HG03520 (cell line): Measurements from ENCODE around the gene NINL.
"Not testable (repeated sequence)": the region's sequence is repeated elsewhere in the genome, so short reads cannot be mapped to it uniquely, and the experiment has no call there.

Experiments used
- ATAC-seq: cut with Tn5 transposase; IDR thresholded peaks from one replicate; pipeline ENCODE4 v1.9.1; 2021; ENCODE audit warnings: mild to moderate bottlenecking, moderate library complexity; ENCODE audit not compliant: unreplicated experiment

NINL gene

DNA sequence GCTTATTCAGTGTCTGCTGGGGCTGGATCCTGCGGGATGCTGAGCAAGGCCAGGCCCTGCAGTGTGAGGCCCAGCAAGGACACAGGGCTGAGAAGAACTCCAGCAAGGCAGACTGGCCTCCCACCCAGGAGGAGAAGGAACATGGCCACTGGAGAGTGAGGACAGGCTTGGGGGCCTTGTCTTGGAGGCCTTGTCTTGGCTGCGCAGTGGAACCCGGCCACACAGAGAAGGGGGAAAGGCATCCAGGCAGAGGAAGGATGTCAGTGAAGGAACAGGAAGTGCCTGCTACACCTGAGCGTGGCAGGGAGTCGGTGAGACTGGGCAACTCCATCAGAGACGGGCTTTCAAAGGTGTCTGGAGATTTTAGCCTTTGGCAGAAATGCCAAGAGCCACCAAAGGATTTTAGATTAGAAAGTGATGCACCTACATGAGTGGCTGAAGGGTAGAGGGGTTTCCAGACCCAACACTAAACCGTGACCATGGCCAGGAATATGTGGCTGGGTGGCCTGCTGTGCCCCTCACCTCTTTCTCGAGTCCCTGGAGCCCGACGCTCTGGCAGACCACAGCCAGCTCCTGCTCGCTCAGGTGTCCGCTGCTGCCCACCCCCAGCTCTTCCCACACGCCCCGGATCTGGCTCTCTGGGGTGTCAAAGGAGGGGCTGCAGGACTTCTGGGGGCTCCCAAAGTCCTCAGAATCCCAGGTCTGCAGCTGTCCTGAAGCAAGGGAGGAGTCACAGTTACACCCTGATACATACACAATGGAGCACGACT, 80.8 kb downstream of the NINL start:
- ATAC-seq: no peak

DNA sequence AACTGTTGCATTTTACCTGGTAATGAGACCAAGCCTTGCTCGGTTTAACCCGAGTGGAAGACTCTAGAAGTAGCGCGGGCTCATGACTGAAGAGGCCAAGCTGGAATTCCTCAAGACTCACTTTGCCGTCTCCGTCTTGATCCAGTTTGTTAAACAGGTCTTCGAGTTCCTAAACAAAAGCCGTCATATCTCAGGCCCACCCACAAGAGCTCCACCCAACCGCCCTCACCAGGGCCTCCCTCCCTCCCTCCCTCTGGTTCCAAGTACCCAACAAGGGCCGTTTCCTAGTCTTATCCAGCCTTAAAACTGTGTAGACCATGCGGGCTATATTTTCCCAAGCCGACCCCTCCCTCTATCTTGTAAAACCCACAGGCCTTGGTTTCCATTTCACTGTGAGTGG, 81.4 kb downstream of the NINL start:
- ATAC-seq: no peak

DNA sequence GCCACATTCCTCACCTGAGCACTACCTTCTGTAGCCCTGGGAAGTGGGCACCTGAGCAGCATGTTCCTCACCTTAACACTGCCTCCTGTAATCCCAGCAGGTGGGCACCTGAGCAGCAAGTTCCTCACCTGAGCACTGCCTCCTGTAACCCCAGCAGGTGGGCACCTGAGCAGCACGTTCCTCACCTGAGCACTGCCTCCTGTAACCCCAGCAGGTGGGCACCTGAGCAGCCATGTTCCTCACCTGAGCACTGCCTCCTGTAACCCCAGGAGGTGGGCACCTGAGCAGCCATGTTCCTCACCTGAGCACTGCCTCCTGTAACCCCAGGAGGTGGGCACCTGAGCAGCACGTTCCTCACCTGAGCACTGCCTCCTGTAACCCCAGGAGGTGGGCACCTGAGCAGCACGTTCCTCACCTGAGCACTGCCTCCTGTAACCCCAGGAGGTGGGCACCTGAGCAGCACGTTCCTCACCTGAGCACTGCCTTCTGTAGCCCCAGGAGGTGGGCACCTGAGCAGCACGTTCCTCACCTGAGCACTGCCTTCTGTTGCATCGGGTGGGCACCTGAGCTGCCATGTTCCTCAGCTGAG, 82.2 kb downstream of the NINL start:
- ATAC-seq: not testable (repeated sequence)

DNA sequence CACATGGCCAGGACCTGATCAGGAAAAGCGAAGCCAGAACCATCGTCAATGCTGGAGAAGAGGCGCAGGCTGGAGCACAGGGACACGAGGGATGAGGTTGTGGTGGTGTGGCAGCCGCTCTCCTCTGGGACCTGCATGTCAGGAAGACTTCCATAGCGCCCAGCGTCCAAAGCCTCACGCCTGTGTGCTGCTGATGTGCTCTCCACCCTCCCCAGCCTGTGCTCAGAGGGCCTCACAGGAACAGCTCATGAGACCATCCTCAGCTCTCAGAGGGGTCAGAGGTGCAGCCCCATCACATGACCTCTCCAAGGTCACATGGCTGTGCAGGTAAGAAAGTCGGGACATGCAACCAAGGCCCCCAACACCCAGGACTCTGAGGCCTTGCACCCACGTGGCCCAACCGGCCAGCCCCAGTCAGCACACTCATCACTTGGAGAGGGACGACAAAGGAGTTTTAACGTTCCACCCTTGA, 84.4 kb downstream of the NINL start:
- no peak for ATAC-seq

DNA sequence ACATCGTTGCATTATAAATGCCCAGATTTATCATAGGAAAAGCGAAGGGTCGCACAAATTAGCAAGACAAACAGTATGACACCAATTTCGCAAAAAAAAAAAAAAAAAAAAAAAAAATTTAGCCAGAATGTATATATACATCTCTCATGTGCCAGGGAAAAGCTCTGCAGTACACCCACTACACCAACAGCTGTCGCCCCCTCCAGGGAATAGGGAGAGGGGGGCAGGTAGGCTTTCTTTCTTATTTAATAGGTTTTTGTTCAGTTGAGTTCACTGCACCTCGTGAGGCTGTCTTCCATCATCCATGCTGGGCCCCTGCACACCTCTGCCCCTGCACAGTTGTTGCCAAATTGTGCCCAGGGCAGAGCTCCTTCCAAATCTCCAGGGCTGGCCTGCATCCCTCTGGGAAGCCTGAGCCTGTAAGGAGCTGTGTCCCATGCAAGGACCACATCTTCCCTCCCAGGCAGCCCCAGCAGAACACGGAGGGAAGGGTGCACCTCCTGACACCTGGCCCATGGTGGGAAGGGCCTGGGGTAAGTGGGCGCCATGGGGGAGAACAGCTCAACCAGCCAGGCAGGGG, 85.4 kb downstream of the NINL start:
- no peak for ATAC-seq

DNA sequence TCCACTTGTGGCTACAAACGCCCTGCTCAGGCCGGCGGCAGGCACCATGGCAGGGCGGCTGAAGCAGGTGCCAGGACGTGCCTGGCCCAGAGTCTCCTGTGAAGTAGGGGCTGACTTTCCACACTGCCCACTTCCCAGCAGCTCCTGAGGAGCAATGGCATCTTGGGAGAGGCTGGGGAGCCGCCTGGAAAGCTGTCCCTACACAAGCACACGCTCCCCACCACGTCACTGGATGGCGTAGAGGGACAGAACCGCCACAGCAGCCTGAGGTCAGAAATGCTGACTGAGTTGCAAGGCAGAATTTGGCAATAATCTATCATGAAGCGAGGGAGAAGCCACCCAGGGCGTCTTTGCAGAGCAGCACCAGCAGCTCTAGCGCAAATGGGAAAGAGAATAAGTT, 86.3 kb downstream of the NINL start:
- no peak for ATAC-seq

DNA sequence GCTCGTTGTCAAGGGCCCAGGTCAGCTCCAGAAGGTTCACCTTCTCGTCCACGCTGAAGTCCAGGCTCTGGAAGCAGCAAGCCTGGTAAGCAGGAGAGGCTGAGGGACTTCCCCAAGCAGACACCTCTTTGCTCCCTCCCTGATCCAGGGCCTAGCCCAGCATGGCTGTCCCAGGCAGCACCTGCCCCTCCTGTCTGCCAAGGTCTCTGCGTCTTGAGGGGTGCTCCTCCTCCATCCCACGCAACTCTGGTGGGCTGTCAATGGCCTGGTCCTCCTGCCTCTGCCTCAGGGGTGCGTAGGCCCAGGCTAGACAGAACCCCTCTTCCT, 87.1 kb downstream of the NINL start:
- ATAC-seq: no peak

DNA sequence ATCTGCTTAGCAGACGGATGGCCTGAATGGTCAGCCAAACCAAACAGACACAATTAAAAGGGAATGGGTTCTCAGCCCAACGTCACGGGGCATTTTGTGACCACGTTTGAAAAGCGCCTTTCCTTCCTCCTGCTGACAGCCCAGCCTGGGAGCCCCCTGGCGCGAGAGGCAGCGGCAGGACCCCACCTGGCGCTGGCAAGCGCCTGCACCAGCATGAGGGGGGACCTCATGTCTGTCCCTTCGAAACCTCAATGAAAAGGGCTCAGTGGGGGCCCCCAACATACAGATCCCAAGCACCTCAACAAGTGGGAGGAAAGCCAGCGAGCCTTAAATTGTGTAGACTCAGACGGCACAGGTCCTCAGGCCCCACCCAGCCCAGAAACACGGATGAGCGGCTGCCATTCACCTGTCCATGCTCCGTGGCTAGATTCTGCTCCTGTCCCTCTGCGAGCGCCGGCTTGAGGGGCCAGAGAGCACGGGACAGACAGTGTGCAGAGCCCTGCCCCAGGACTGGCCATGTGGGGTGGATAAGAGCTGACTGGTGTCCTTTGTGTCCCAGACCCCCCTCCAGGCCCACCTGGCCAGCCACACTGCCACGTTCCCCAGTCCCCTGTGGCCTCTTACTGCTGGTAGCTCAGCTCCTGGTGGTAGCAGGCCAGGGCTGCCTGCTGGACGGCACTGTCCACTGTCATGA, 87.6 kb downstream of the NINL start:
- no peak for ATAC-seq

DNA sequence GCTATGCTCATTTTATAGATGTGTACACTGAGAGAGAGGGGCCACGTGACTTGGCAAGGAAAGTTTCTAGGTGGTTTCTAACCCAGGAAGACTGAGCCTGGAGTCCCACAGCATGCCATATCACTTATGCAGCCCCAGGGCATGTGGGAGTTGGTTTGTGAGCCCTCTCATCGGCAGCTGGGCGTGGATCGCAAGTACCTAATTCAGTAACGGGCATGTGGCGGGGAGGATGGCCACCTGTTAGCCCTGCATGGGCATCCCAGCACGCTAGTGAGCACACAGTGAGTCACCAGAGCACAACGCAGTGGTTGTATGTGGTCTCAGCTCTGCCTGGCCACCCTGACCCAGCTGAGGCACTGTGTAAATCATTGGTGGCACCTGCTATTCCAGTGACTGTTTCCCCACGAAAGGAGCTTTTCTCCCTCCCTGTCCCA, 88.3 kb downstream of the NINL start:
- no peak for ATAC-seq

DNA sequence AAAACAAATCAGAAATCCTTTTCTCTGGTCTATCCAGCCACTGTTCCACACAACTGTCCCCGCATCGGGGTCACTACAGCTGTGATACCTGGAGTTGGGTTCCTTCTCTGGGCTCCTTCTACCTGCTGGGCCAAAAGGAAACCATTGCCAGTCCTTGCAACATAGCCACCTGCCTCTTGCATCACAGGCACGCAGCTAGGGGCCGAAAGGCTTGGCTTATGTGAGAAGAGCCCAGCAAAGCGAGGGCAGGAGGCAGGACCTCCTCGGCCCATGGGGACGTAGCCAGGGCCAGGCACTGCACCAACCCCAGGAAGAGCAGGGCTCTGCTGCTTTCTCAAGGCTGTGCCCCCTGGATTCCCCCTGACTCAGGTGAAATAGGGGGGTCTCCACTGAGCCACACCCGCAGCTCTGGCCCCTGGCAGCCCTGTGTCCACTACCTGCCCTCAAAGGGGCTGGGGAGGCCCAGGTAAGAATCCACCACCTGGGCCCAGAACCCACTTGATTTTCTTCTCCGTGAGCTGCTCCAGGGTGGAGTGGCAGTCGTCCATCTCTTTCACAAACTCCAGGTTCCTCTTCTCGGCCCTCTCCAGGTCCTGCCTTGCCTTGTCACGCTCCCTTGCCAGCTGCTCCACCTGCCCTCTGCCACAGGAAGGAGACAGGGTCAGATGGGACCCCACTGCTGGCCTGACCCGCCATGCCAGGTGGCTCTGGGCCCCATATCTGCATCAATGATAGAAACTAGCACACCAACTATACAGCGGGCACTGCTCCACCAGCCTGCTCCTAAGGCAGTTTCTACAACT, 89.0 kb downstream of the NINL start:
- no peak for ATAC-seq

DNA sequence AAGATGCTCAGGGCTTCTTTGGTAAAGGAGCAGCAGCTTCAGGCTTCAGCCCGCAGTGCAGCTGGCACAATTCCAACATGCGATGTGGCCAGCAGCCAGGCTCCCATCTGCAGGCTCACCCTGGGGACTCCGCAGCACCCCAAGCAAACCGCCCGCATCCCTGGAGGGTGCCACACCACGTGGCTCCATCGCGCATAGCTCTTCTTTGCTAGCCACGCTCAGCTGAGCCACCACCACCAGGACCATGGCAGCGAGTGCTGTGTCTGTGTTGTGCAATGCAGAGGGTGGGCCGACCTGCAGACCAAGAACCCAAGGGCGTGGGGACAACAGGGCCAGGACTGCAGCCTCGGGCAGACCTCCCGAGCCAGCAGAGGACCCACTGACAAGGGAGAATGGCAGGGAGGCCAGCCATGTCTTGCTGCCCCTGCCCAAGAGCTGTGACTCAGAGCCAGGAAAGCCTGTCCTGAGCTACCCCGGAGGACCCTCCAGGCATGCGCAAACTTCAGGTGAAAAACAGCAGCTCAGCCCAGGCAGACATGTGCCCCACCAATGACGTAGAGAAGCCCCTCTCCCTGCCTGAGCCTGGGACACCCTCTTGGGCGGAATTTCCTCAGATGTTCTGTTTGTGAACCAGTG, 90.0 kb downstream of the NINL start:
- ATAC-seq: no peak

DNA sequence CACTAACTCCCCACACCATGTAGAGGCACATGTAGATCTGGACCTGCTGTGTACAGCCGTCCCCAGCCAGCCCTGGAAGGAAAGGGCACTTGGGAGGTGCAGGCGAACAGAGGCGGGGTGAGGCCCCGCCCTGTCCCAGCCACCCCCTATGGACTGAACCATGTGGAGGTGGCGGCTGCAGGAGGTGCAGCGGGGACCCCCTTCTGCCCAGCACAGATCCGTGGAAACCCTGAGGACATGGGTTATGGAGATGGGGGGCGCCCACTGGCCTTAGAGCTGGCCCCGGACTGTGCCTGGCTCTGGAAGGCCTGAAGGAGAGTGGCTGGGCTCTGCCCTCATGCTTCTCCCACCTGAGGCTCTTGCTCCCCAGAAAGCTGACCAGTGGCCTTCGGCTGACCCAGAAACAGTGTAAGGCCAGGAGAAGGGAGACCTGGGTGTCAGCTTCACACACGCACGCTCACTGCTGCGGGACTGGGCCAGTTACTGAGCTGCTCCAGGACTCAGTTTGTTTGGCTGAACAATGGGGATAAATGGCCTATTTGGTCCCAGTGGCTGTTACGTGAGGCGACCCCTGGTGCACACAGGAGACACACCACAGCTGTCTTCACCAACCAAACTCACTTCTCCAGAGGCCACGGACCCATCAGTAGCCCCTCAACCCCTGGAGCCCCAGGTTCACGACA, 90.7 kb downstream of the NINL start:
- no peak for ATAC-seq

DNA sequence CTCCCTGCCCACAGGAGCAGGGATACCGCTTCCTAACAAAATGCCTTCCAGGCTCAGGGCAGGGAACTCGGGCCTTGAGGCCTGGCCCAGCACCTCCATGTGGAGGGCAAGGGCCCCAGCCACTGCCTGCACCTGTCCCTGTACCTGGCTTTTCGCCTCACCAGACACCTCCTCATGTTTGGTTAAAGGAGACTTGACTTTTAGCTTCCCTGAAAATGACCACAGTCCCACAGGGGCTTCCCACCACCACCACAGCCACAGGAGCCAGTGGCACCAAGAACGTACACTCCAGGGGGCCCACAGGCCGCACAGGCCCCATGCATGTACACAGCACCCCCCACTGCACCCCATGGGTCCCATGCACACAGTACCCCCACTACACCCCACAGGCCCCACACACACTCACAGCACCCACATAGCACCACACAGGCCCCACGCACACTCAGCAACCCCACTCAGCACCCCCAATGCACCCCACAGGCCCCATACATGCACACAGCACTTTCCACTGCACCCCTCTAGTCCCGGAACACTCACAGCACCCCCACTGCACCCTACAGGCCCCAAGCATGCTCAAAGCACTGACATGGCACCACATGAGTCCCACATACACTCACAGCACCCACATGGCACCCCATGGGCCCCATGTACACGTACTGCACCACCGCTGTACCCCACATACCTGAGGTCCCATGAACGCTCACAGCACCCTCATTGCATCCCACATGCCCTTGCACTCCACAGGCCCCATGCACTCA, 91.4 kb downstream of the NINL start:
- no peak for ATAC-seq

DNA sequence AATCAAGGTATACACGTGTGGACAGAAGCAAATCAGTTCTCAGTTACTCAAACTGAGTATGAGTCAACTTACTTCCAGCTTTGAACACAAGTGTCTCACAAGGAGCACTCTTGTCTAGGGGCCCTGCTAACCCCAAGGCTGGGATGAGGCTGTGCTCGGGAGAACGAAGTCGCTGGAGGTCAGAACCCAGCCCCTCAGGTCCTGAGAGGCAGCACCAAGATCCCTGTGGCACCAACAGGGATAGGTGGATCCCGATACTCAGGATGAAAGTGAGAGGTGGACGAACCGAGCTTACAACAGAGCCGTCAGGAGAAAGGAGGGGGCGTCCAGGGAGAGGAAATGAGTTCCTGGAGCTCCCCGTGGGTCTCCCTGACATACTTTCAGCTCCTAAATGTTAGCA, 92.2 kb downstream of the NINL start:
- no peak for ATAC-seq

DNA sequence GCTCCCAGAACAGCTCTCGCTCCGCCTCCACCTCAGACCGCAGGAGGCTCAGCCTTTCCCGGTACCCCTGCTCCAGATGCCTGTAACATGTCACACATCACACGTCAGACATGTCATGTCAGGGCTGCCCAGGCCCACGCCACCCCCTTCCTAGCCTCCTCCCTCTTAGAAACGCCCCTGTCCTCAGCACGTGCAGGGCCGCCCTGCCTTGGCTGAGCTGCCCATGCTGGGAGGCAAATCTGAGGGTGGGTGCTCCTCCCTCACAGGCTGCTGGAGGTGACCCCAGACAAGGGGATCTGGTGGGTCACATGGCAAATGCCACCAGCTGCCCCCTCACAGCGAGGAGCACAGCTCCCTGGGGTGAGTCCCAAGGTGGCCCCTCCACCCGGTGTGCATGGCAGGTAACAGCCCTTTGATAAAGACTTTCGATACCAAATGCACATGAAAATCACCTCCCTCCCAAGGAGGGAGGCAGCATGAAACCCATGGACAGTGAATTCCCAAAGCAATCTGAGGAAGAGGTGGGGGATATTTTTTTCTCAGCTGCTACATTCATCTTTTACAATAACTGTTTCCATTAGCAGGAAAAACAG, 93.8 kb downstream of the NINL start:
- ATAC-seq: no peak

DNA sequence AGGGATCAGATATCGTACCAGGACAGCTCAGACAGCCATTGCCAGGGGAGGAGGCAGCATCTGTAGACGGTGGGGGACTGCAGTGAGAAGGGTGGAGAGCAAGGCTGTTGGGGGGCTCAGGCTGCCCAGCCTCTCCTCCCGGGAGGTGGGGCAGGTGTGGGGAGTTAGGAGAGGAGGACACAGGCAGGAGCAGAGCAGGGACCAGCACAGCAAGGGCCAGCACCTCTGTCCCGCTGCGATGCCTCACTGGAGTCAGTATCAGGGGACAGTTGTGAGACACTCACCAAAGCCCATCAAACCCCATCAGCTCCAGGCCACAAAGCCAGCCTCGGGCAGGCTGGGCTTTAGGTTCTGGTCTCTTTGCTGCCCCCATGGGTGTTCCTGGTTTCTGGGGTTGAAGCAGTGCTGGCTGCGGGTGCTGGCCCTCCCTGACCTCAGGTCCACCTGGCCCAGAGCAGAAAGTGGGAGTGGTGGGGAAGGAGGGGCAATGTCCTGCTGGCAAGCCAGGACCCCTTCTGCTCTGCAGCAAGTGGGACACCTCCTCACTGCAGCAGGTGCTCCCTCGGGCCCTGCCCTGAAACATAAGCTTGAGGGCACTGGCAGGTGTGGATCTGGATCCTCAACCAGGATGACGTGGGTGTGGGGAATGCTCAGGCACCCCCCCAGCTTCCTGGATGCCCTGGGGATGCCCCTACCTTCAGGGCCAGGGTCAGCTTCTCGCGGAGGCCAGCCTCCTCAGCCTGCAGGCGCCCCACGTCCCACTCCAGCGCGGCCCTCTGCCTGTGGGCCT, 94.5 kb downstream of the NINL start:
- ATAC-seq: no peak

DNA sequence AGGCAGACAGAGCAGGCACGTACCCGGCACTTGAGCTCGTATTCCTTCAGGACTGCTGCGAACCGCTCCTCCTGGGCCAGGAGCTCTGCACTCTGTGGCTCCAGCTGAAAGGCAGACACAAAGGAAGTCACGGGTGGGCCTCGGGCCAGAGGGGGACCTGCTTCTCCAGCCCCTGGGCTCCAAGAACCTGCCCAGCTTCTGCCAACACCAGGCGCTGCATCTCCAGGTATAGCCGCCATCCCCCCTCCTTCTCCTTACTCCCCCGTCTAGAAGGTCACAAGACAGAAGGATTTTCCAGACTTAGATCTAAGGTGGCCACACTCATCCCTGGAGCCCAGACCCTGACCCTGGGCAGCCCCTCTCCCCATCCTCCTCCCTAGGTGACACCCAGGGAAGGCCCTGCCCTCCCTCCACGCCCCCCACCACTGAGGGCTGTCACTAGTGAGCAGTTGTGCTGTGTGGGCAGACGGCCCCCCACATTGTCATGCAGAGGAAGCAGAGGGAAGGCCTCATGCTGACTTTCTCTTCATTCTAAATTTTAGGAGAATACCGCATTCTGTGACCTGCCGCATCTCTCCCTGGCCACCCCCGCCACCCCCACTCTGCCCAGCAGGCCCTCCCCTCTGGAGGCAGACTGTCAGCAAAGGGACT, 96.0 kb downstream of the NINL start:
- no peak for ATAC-seq

DNA sequence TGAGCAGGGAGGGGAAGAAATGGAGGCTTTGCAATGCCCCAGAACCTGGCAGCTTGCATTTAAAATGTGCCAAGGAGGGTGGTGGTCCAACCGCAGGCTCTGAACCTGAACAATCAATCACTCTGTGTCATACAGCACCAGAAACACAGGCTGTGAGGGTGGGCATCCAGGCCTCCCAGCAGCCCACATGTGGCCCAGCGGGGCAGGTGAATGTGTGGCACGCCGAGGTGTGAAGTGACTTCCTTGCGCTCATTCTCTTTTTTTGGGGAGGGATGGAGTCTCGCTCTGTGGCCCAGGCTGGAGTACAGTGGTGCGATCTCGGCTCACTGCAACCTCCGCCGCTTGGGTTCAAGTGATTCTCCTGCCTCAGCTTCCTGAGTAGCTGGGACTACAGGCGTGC, 97.4 kb downstream of the NINL start:
- no peak for ATAC-seq
